HEK293 (cell line): ENCODE results near the gene AGPAT1.

Experiments
- AEBP2 ChIP-seq: fragments of 450-650 bp; formaldehyde crosslinking; IDR thresholded peaks from 2 replicates; pipeline ENCODE4 v1.5.1; 2016; ENCODE audit warnings: missing biosample characterization, missing genetic modification characterization, borderline replicate concordance
- HOXD13 ChIP-seq: sonication (generic); formaldehyde crosslinking; IDR thresholded peaks from 2 replicates; pipeline ENCODE4 v1.8.0; 2022; ENCODE audit warnings: missing genetic modification reagents, borderline replicate concordance
- KLF16 ChIP-seq: fragments of 450-650 bp; formaldehyde crosslinking; IDR thresholded peaks from 2 replicates; pipeline ENCODE4 v1.5.1; 2017; ENCODE audit warnings: missing biosample characterization, missing genetic modification characterization
- OVOL3 ChIP-seq: fragments of 450-650 bp; formaldehyde crosslinking; IDR thresholded peaks from 2 replicates; pipeline ENCODE4 v1.5.1; 2016; ENCODE audit warnings: missing biosample characterization, missing genetic modification characterization
- PRDM1 ChIP-seq: fragments of 450-650 bp; formaldehyde crosslinking; IDR thresholded peaks from 2 replicates; pipeline ENCODE4; 2016; ENCODE audit warnings: missing biosample characterization, missing genetic modification characterization
- YY2 ChIP-seq: fragments of 450-650 bp; formaldehyde crosslinking; IDR thresholded peaks from 2 replicates; pipeline ENCODE4 v1.5.1; 2016; ENCODE audit warnings: missing biosample characterization, missing genetic modification characterization
- ZBTB1 ChIP-seq: fragments of 450-650 bp; formaldehyde crosslinking; IDR thresholded peaks from 2 replicates; pipeline ENCODE4 v1.5.1; 2016; ENCODE audit warnings: missing biosample characterization, missing genetic modification characterization
- ZBTB10 ChIP-seq: fragments of 450-650 bp; formaldehyde crosslinking; IDR thresholded peaks from 2 replicates; pipeline ENCODE4 v1.5.1; 2016; ENCODE audit warnings: missing biosample characterization, missing genetic modification characterization
- ZBTB44 ChIP-seq: fragments of 450-650 bp; IDR thresholded peaks from 2 replicates; pipeline ENCODE4 v1.5.1; 2018; ENCODE audit warnings: missing biosample characterization, mild to moderate bottlenecking, missing genetic modification characterization
- ZFP3 ChIP-seq: fragments of 450-650 bp; formaldehyde crosslinking; IDR thresholded peaks from 2 replicates; pipeline ENCODE4 v1.5.1; 2016; ENCODE audit warnings: low read depth, missing biosample characterization, missing genetic modification characterization
- ZFP37 ChIP-seq: fragments of 450-650 bp; formaldehyde crosslinking; IDR thresholded peaks from 2 replicates; pipeline ENCODE4 v1.5.1; 2016; ENCODE audit warnings: missing biosample characterization, missing genetic modification characterization
- ZNF10 ChIP-seq: fragments of 450-650 bp; formaldehyde crosslinking; IDR thresholded peaks from 2 replicates; pipeline ENCODE4 v1.5.1; 2017; ENCODE audit warnings: missing biosample characterization, missing genetic modification characterization
- ZNF140 ChIP-seq: fragments of 450-650 bp; formaldehyde crosslinking; IDR thresholded peaks from 2 replicates; pipeline ENCODE4 v1.5.1; 2016; ENCODE audit warnings: missing biosample characterization, missing genetic modification characterization
- ZNF148 ChIP-seq: fragments of 450-650 bp; formaldehyde crosslinking; IDR thresholded peaks from 2 replicates; pipeline ENCODE4 v1.5.0; 2017; ENCODE audit warnings: missing biosample characterization, missing genetic modification characterization, borderline replicate concordance
- ZNF157 ChIP-seq: fragments of 450-650 bp; formaldehyde crosslinking; IDR thresholded peaks from 2 replicates; pipeline ENCODE4 v1.5.1; 2016; ENCODE audit warnings: missing biosample characterization, missing genetic modification characterization
- ZNF16 ChIP-seq: fragments of 450-650 bp; formaldehyde crosslinking; IDR thresholded peaks from 2 replicates; pipeline ENCODE4 v1.5.1; 2016; ENCODE audit warnings: low read depth, missing biosample characterization, missing genetic modification characterization
- ZNF175 ChIP-seq: fragments of 450-650 bp; formaldehyde crosslinking; IDR thresholded peaks from 2 replicates; pipeline ENCODE4 v1.5.1; 2016; ENCODE audit warnings: missing biosample characterization, missing genetic modification characterization
- ZNF18 ChIP-seq: fragments of 450-650 bp; formaldehyde crosslinking; IDR thresholded peaks from 2 replicates; pipeline ENCODE4 v1.5.1; 2016; ENCODE audit warnings: missing biosample characterization, missing genetic modification characterization
- ZNF202 ChIP-seq: fragments of 450-650 bp; formaldehyde crosslinking; IDR thresholded peaks from 2 replicates; pipeline ENCODE4 v1.5.1; 2016; ENCODE audit warnings: missing biosample characterization, missing genetic modification characterization, borderline replicate concordance
- ZNF223 ChIP-seq: fragments of 450-650 bp; formaldehyde crosslinking; IDR thresholded peaks from 2 replicates; pipeline ENCODE4 v1.5.1; 2016; ENCODE audit warnings: missing biosample characterization, missing genetic modification characterization
- ZNF239 ChIP-seq: fragments of 450-650 bp; formaldehyde crosslinking; IDR thresholded peaks from 2 replicates; pipeline ENCODE4 v1.5.1; 2016; ENCODE audit warnings: missing biosample characterization, missing genetic modification characterization
- ZNF341 ChIP-seq: fragments of 450-650 bp; formaldehyde crosslinking; IDR thresholded peaks from 2 replicates; pipeline ENCODE4; 2016; ENCODE audit warnings: low read depth, missing biosample characterization, missing genetic modification characterization
- ZNF433 ChIP-seq: fragments of 450-650 bp; formaldehyde crosslinking; IDR thresholded peaks from 2 replicates; pipeline ENCODE4 v1.5.1; 2016; ENCODE audit warnings: missing biosample characterization, missing genetic modification characterization, low read depth
- ZNF529 ChIP-seq: fragments of 450-650 bp; formaldehyde crosslinking; IDR thresholded peaks from 2 replicates; pipeline ENCODE4 v1.5.1; 2017; ENCODE audit warnings: missing genetic modification characterization, missing biosample characterization; ENCODE audit not compliant: insufficient replicate concordance
- ZNF560 ChIP-seq: fragments of 450-650 bp; formaldehyde crosslinking; IDR thresholded peaks from 2 replicates; pipeline ENCODE4 v1.5.1; 2017; ENCODE audit warnings: missing biosample characterization, missing genetic modification characterization, borderline replicate concordance
- ZNF660 ChIP-seq: fragments of 450-650 bp; IDR thresholded peaks from 2 replicates; pipeline ENCODE4 v1.5.1; 2018; ENCODE audit warnings: missing biosample characterization, mild to moderate bottlenecking, missing genetic modification characterization
- ZNF670 ChIP-seq: fragments of 450-650 bp; formaldehyde crosslinking; IDR thresholded peaks from 2 replicates; pipeline ENCODE4 v1.5.1; 2016; ENCODE audit warnings: missing biosample characterization, missing genetic modification characterization, low read depth
- ZNF707 ChIP-seq: fragments of 450-650 bp; formaldehyde crosslinking; IDR thresholded peaks from 2 replicates; pipeline ENCODE4 v1.5.1; 2016; ENCODE audit warnings: missing biosample characterization, missing genetic modification characterization
- ZNF76 ChIP-seq: fragments of 450-650 bp; formaldehyde crosslinking; IDR thresholded peaks from 2 replicates; pipeline ENCODE4; 2016; ENCODE audit warnings: low read depth, missing biosample characterization, missing genetic modification characterization, borderline replicate concordance
- ZNF777 ChIP-seq: fragments of 450-650 bp; formaldehyde crosslinking; IDR thresholded peaks from 2 replicates; pipeline ENCODE4 v1.5.1; 2017; ENCODE audit warnings: missing biosample characterization, missing genetic modification characterization, borderline replicate concordance
- ZSCAN30 ChIP-seq: fragments of 450-650 bp; IDR thresholded peaks from 2 replicates; pipeline ENCODE4 v1.5.1; 2018; ENCODE audit warnings: missing biosample characterization, mild to moderate bottlenecking, missing genetic modification characterization, moderate library complexity

The AGPAT1 gene

GRCh38 chr6:32152769-32153563 lies 22.9 kb downstream of the AGPAT1 start (continued):
- TF ChIP-seq ZNF223 (tag by site-specific recombination) (no peak), ZBTB10 (tag by site-specific recombination) (peak; percentile 54; the same call in 1 of the 2 replicates), YY2 (tag by site-specific recombination) (no peak), ZNF560 (tag by site-specific recombination) (no peak), ZNF433 (tag by site-specific recombination) (no peak), AEBP2 (tag by site-specific recombination) (no peak), ZNF529 (tag by site-specific recombination) (no peak), ZFP3 (tag by site-specific recombination) (no peak), ZNF239 (tag by site-specific recombination) (no peak), ZNF707 (no peak), ZBTB44 (tag by site-specific recombination) (no peak), ZNF76 (no peak), ZNF18 (tag by site-specific recombination) (peak; percentile 93), ZNF140 (tag by site-specific recombination) (no peak), ZNF157 (tag by site-specific recombination) (no peak), ZNF10 (no peak), ZBTB1 (tag by site-specific recombination) (no peak), KLF16 (tag by site-specific recombination) (no peak), ZNF16 (tag by site-specific recombination) (no peak), ZNF660 (tag by site-specific recombination) (peak; percentile 31; the same call in 1 of the 2 replicates), ZNF175 (no peak), ZNF202 (tag by site-specific recombination) (no peak), ZFP37 (tag by site-specific recombination) (no peak), HOXD13 (CRISPR knock-in tag) (peak; percentile 52; the same call in 1 of the 2 replicates), ZSCAN30 (tag by site-specific recombination) (no peak), ZNF148 (tag by site-specific recombination) (no peak), ZNF670 (tag by site-specific recombination) (no peak), OVOL3 (tag by site-specific recombination) (no peak), ZNF777 (tag by site-specific recombination) (no peak), ZNF341 (tag by site-specific recombination) (0 out of 2 replicates have a peak, but pooled peaks have one; percentile 11), PRDM1 (tag by site-specific recombination) (peak; percentile 57)
